DND-41 (cell line): ENCODE results near the gene CLSTN2.

ENCODE experiments used
- ATAC-seq: fragments of 200-7000 bp; cut with Tn5 transposase; 3 replicates; pipeline ENCODE4 v1.9.1; 2021; ENCODE audit warnings: low read depth; ENCODE audit not compliant: insufficient read depth
- DNase-seq: peaks from one replicate; pipeline ENCODE4 v3.0.0-alpha.2; 2020
- H2AFZ ChIP-seq: 2 replicates; pipeline ENCODE4 v1.6.0; 2012; ENCODE audit warnings: low read depth, low read length
- H3K27ac ChIP-seq: 2 replicates; pipeline ENCODE4 v1.5.1; 2012; ENCODE audit warnings: low read length, inconsistent platforms
- H3K27me3 ChIP-seq: fragments of 200-600 bp; sonication (generic); 2 replicates; pipeline ENCODE4 v1.6.0; 2012; ENCODE audit warnings: low read length, mild to moderate bottlenecking, inconsistent platforms; ENCODE audit not compliant: insufficient read depth, poor library complexity
- H3K36me3 ChIP-seq: 2 replicates; pipeline ENCODE4 v1.5.1; 2012; ENCODE audit warnings: low read length, inconsistent platforms; ENCODE audit not compliant: insufficient read depth
- H3K4me1 ChIP-seq: 2 replicates; pipeline ENCODE4 v1.5.1; 2012; ENCODE audit warnings: mild to moderate bottlenecking, low read length; ENCODE audit not compliant: insufficient read depth
- H3K4me2 ChIP-seq: 2 replicates; pipeline ENCODE4 v1.6.0; 2012; ENCODE audit warnings: mild to moderate bottlenecking, moderate library complexity, low read length, inconsistent platforms; ENCODE audit not compliant: insufficient read depth
- H3K4me3 ChIP-seq, 2 experiments: fragments of 200-600 bp in 1 of 2; shearing (Covaris generic) in 1 of 2; 2 replicates each; pipeline ENCODE4 v1.5.1; 2012 to 2016; ENCODE audit warnings: inconsistent platforms in 2 of 2, low read length in 2 of 2, mild to moderate bottlenecking in 2 of 2, low read depth in 1 of 2, moderate library complexity in 1 of 2
- H3K79me2 ChIP-seq: 2 replicates; pipeline ENCODE4 v1.6.0; 2012; ENCODE audit warnings: low read length, inconsistent platforms; ENCODE audit not compliant: insufficient read depth
- H3K9ac ChIP-seq: 2 replicates; pipeline ENCODE4 v1.6.0; 2012; ENCODE audit warnings: low read depth, mild to moderate bottlenecking, inconsistent platforms, low read length, moderate library complexity
- H3K9me3 ChIP-seq: 2 replicates; pipeline ENCODE4 v1.5.1; 2012; ENCODE audit warnings: low read length, moderate library complexity, mild to moderate bottlenecking, inconsistent platforms; ENCODE audit not compliant: insufficient read depth, severe bottlenecking
- H4K20me1 ChIP-seq: 2 replicates; pipeline ENCODE4 v1.6.0; 2012; ENCODE audit warnings: low read length; ENCODE audit not compliant: insufficient read depth
- EZH2 ChIP-seq: IDR thresholded peaks from 3 replicates; pipeline ENCODE4 v1.6.1; 2012; ENCODE audit warnings: borderline replicate concordance, low read depth, mild to moderate bottlenecking, moderate library complexity, low read length, inconsistent platforms; ENCODE audit not compliant: severe bottlenecking
- TF ChIP-seq, protein P1 (sequence below): IDR thresholded peaks from 2 replicates; pipeline ENCODE4 v1.5.1; 2012; ENCODE audit warnings: borderline replicate concordance, low read length, moderate library complexity, mild to moderate bottlenecking; ENCODE audit not compliant: poor library complexity, severe bottlenecking; ENCODE audit errors: extremely low read depth

The CLSTN2 gene

DNA sequence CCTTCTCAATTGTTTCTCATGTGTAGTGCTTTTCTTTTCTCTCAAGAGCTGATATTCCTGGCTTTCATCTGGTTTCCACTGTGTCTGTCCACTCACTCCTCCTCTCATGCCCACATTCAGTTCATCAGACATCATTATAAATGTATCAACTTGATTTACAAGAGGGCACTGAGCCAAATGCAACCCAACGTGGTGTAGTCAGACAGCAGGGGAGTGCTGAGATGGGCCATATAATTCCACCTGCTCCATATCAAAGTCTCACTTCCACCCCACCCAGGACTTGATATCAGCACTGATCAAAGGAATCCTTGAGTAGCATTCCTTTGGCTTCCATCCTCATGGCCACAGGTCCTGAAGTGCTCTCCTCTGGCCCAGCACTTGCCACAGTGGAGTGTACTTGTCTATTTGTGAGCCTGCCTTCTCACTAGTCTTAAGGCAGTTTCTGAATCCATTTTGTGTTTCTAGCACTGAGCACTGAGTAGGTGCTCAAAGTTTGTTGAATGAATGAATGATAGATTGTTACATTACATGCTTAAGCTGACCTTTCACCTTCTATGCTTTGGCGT lies 252.8 kb downstream of the CLSTN2 start:
- Histone ChIP-seq H4K20me1 (no peaks in the 10 kb centered on the region), H3K4me1 (no peaks in the 10 kb centered on the region), H3K9ac (no peak overlapping the region), H3K9me3 (no peaks in the 10 kb centered on the region), H3K27ac (no peak overlapping the region), H3K4me3 (no peak overlapping the region), H3K27me3 (no peaks in the 10 kb centered on the region), H3K36me3 (no peaks in the 10 kb centered on the region), H3K4me2 (no peak overlapping the region), H3K79me2 (no peaks in the 10 kb centered on the region), H2AFZ (no peak overlapping the region)
- no peak for ATAC-seq
- TF ChIP-seq EZH2: no peak
- TF ChIP-seq, protein P1, sequence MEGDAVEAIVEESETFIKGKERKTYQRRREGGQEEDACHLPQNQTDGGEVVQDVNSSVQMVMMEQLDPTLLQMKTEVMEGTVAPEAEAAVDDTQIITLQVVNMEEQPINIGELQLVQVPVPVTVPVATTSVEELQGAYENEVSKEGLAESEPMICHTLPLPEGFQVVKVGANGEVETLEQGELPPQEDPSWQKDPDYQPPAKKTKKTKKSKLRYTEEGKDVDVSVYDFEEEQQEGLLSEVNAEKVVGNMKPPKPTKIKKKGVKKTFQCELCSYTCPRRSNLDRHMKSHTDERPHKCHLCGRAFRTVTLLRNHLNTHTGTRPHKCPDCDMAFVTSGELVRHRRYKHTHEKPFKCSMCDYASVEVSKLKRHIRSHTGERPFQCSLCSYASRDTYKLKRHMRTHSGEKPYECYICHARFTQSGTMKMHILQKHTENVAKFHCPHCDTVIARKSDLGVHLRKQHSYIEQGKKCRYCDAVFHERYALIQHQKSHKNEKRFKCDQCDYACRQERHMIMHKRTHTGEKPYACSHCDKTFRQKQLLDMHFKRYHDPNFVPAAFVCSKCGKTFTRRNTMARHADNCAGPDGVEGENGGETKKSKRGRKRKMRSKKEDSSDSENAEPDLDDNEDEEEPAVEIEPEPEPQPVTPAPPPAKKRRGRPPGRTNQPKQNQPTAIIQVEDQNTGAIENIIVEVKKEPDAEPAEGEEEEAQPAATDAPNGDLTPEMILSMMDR: no peak
- DNase-seq: no peak

DNA sequence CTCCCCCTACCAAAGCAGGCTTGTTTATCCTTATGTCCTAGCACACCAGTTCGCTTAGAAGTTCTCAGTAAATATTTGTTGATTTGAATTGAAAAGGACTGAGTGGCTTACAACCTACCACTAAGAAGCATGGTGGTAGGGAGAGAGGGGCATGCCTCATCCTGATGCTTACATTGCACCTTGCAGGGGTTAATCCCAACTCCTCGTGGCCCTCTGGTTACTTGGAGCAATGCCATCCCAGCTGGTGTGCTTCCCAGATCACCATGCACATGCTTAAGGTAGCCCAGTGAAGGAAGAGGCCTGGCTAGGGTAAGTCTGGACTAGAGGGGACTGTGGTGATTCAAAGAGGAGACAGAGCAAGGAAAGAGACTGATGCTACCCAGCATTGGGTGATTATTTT lies 253.3 kb downstream of the CLSTN2 start:
- Histone ChIP-seq H3K36me3 (no peaks in the 10 kb centered on the region), H3K9ac (no peak overlapping the region), H3K4me1 (no peaks in the 10 kb centered on the region), H3K9me3 (no peaks in the 10 kb centered on the region), H3K79me2 (no peaks in the 10 kb centered on the region), H3K4me2 (no peak overlapping the region), H4K20me1 (no peaks in the 10 kb centered on the region), H3K27me3 (no peaks in the 10 kb centered on the region), H3K27ac (no peak overlapping the region), H3K4me3 (no peak overlapping the region), H2AFZ (no peak overlapping the region)
- no peak for TF ChIP-seq EZH2
- TF ChIP-seq, protein P1: no peak
- no peak for DNase-seq
- ATAC-seq: no peak

DNA sequence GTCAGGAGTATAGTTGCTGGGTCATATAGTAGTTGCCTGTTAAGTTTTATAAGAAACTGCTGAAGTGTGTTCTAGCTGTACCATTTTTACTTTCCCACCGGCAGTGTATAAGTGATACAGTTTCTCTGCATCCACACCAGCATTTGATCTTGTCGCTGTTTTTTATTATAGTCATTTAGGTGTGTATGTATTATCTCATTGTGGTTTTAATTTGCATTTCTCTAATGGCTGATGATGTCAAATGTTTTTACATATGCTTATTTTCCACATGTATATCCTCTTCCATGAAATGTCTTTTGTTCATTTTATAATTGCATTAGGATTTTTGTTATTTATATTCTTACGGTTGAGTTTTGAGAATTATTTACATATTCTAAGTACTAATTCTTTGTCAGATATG lies 254.3 kb downstream of the CLSTN2 start:
- Histone ChIP-seq H3K79me2 (no peaks in the 10 kb centered on the region), H3K9me3 (no peaks in the 10 kb centered on the region), H3K36me3 (no peaks in the 10 kb centered on the region), H2AFZ (no peak overlapping the region), H3K9ac (no peak overlapping the region), H3K27me3 (no peaks in the 10 kb centered on the region), H3K4me3 (no peak overlapping the region), H3K4me1 (no peaks in the 10 kb centered on the region), H4K20me1 (no peaks in the 10 kb centered on the region), H3K4me2 (no peak overlapping the region), H3K27ac (no peak overlapping the region)
- TF ChIP-seq EZH2: no peak
- TF ChIP-seq, protein P1: no peak
- DNase-seq (no peak), ATAC-seq (no peak)

DNA sequence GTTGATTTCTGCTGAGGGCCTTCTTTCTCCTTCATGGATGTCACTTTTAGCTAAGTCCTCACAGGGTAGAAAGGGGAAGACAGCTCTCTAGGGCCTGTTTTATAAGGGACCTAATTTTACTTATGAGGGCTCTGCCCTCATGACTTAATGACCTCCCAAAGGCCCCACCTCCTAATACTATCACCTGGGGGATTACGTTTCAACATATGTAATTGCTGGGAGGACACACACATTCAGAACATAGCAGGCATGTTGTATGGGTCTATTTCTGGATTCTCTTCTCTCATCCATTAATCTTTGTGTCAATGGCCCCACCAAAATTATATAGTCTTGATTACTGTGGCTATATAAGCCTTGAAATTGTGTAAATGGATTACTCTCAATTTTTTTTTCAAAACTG lies 255.0 kb downstream of the CLSTN2 start:
- Histone ChIP-seq H3K4me1 (no peaks in the 10 kb centered on the region), H3K79me2 (no peaks in the 10 kb centered on the region), H2AFZ (no peak overlapping the region), H4K20me1 (no peaks in the 10 kb centered on the region), H3K4me3 (no peak overlapping the region), H3K9ac (no peak overlapping the region), H3K4me2 (no peak overlapping the region), H3K27me3 (no peaks in the 10 kb centered on the region), H3K36me3 (no peaks in the 10 kb centered on the region), H3K27ac (no peak overlapping the region), H3K9me3 (no peaks in the 10 kb centered on the region)
- no peak for TF ChIP-seq EZH2
- TF ChIP-seq, protein P1: no peak
- ATAC-seq (no peak), DNase-seq (no peak)
